WTC11 (cell line): ENCODE results near the gene TENT5D. TPM values are rescaled to one million over a fixed set of nuclear protein-coding genes. Genes with fewer than 3 reads are reported as not detected.

Source experiments
- ATAC-seq: fragments of 200-7000 bp; cut with Tn5 transposase; 2 replicates; pipeline ENCODE4 v1.10.0; 2021; ENCODE audit warnings: mild to moderate bottlenecking, moderate library complexity
- CTCF ChIA-PET: fragments of 300-600 bp; sonication (Branson Sonifier 250); formaldehyde crosslinking; loops from one replicate; lab custom pipeline; 2021; ENCODE audit warnings: antibody characterized with exemption; lab: Charles Lee
- POLR2A ChIA-PET: fragments of 350-600 bp; sonication (Branson Sonifier 250); formaldehyde crosslinking; loops from one replicate; lab custom pipeline; 2021; ENCODE audit warnings: antibody characterized with exemption; lab: Charles Lee
- DNase-seq: peaks from one replicate; pipeline ENCODE4 v3.0.0; 2021; ENCODE audit warnings: low spot score
- H3K27ac Mint-ChIP-seq: 2 replicates; pipeline ENCODE4 v1.8.0; 2021; ENCODE audit warnings: mixed read lengths
- H3K27me3 Mint-ChIP-seq: 2 replicates; pipeline ENCODE4 v1.8.0; 2021; ENCODE audit warnings: low read depth, mild to moderate bottlenecking, moderate library complexity, mixed read lengths
- H3K36me3 Mint-ChIP-seq: 2 replicates; pipeline ENCODE4 v1.8.0; 2021; ENCODE audit warnings: mixed read lengths
- H3K4me1 Mint-ChIP-seq: 2 replicates; pipeline ENCODE4 v1.8.0; 2022; ENCODE audit warnings: mixed read lengths
- H3K4me3 Mint-ChIP-seq: 2 replicates; pipeline ENCODE4 v1.8.0; 2021; ENCODE audit warnings: mild to moderate bottlenecking, moderate library complexity, mixed read lengths
- H3K9me3 Mint-ChIP-seq: 2 replicates; pipeline ENCODE4 v1.8.0; 2021; ENCODE audit warnings: mixed read lengths
- E2F1 ChIP-seq: sonication (generic); formaldehyde crosslinking; IDR thresholded peaks from 2 replicates; pipeline ENCODE4 v1.8.0; 2022; ENCODE audit warnings: mild to moderate bottlenecking, missing genetic modification reagents
- EMX1 ChIP-seq: fragments of 250-450 bp; sonication (Bioruptor Pico); IDR thresholded peaks from 2 replicates; pipeline ENCODE4 v1.8.0; 2021; ENCODE audit warnings: mild to moderate bottlenecking
- GTF2I ChIP-seq: fragments of 250-450 bp; sonication (Bioruptor Pico); conservative IDR thresholded peaks from 2 replicates; pipeline ENCODE4 v1.4.0; 2021; ENCODE audit warnings: mild to moderate bottlenecking
- HMGXB4 ChIP-seq: sonication (generic); formaldehyde crosslinking; IDR thresholded peaks from 2 replicates; pipeline ENCODE4 v1.8.1; 2023; ENCODE audit warnings: mild to moderate bottlenecking, moderate library complexity, missing genetic modification reagents
- IRF1 ChIP-seq: sonication (generic); formaldehyde crosslinking; IDR thresholded peaks from 2 replicates; pipeline ENCODE4 v1.8.0; 2023; ENCODE audit warnings: missing genetic modification reagents
- JUN ChIP-seq: sonication (generic); formaldehyde crosslinking; IDR thresholded peaks from 2 replicates; pipeline ENCODE4 v1.8.0; 2023; ENCODE audit warnings: mild to moderate bottlenecking, missing genetic modification reagents
- NFE2L1 ChIP-seq: sonication (generic); formaldehyde crosslinking; IDR thresholded peaks from 2 replicates; pipeline ENCODE4 v1.8.1; 2023; ENCODE audit warnings: missing genetic modification reagents
- NR3C1 ChIP-seq: sonication (generic); formaldehyde crosslinking; conservative IDR thresholded peaks from 2 replicates; pipeline ENCODE4 v1.8.1; 2023; ENCODE audit warnings: low read depth, mild to moderate bottlenecking, missing genetic modification reagents
- OVOL2 ChIP-seq: fragments of 250-450 bp; sonication (Bioruptor Pico); IDR thresholded peaks from 2 replicates; pipeline ENCODE4 v1.9.0; 2021; ENCODE audit warnings: mild to moderate bottlenecking, borderline replicate concordance
- SMAD3 ChIP-seq: sonication (generic); formaldehyde crosslinking; IDR thresholded peaks from 2 replicates; pipeline ENCODE4 v1.8.0; 2022; ENCODE audit warnings: missing genetic modification reagents, mild to moderate bottlenecking, borderline replicate concordance
- SMAD4 ChIP-seq: sonication (generic); formaldehyde crosslinking; IDR thresholded peaks from 2 replicates; pipeline ENCODE4 v1.8.0; 2022; ENCODE audit warnings: mild to moderate bottlenecking, missing genetic modification reagents
- SP1 ChIP-seq: sonication (generic); formaldehyde crosslinking; conservative IDR thresholded peaks from 2 replicates; pipeline ENCODE4 v1.8.1; 2022; ENCODE audit warnings: missing genetic modification reagents
- ZNF138 ChIP-seq: sonication (generic); formaldehyde crosslinking; conservative IDR thresholded peaks from 2 replicates; pipeline ENCODE4 v1.8.1; 2022; ENCODE audit warnings: mild to moderate bottlenecking, moderate library complexity, missing genetic modification reagents
- ZNF219 ChIP-seq: sonication (generic); formaldehyde crosslinking; IDR thresholded peaks from 2 replicates; pipeline ENCODE4 v1.8.0; 2023; ENCODE audit warnings: missing genetic modification reagents, mild to moderate bottlenecking, borderline replicate concordance
- ZNF281 ChIP-seq: sonication (generic); formaldehyde crosslinking; IDR thresholded peaks from 2 replicates; pipeline ENCODE4 v1.8.0; 2023; ENCODE audit warnings: mild to moderate bottlenecking, missing genetic modification reagents
- ZNF425 ChIP-seq: fragments of 250-450 bp; sonication (Bioruptor Pico); conservative IDR thresholded peaks from 2 replicates; pipeline ENCODE4 v1.9.0; 2021; ENCODE audit warnings: mild to moderate bottlenecking
- ZNF671 ChIP-seq: fragments of 250-450 bp; sonication (Bioruptor Pico); IDR thresholded peaks from 2 replicates; pipeline ENCODE4 v1.8.0; 2021; ENCODE audit warnings: mild to moderate bottlenecking
- total RNA-seq: library from RNA; stranded (reverse); gene quantifications from 3 replicates; pipeline ENCODE4 v1.2.3, GENCODE V29; 2021
- TF ChIP-seq, protein P1 (sequence below): sonication (generic); formaldehyde crosslinking; IDR thresholded peaks from 2 replicates; pipeline ENCODE4 v1.8.0; 2022; ENCODE audit warnings: mild to moderate bottlenecking, missing genetic modification reagents

The TENT5D gene
- total RNA-seq, 1 experiment from 2014 or later = 0.13 TPM

DNA sequence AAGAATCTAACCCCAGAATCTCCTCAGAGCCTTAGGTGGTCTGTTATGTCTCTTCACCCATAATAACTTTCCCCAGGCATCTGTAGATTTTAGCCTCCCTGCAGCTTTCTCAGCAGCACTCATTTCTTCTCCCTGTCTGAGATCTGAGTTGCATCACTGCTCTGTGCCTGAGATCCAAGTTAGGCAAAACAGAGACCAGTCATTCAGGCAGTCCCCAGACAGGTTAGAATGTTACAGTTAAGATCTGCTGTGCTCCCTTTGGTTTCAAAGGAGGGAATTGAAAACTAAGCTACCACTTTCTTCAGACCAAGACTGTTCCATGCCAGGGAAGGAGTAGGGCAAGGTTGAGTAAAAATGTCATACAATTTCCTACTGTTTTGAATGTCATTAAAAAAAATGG is 65.3 kb downstream of the TENT5D start (continued):
- TF ChIP-seq ZNF425 (CRISPR knock-in tag) = no peak
- TF ChIP-seq HMGXB4 = no peak
- no peak for TF ChIP-seq NR3C1 (CRISPR knock-in tag)

DNA sequence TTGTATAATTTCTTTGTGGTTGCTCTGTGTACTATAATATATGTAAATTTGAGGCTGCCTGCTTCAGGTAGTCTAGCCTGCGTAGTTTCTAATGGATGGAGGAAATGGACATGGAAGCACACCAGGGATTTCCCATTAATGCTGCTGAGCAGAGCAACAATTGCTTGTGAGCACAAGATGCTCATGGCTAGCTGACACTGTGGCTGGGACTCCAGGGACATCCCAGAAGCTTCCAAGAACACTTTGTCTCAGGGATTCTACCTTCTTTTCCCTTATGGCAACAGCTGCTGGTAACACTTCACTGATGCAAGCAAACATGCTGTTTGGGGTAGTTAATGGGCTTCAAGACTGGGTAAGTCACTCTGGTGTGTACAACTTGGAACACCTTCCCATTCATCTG is 66.1 kb downstream of the TENT5D start:
- no peak for ATAC-seq
- H3K9me3 Mint-ChIP-seq = peaks cover 22% of the 10 kb centered on the region

More for the DNA sequence above, 66.1 kb downstream of the TENT5D start:
- Mint-ChIP-seq H3K4me3 (no peak overlapping the region), H3K36me3 (peaks cover 20% of the 10 kb centered on the region), H3K27me3 (no peaks in the 10 kb centered on the region), H3K27ac (no peak overlapping the region), H3K4me1 (no peaks in the 10 kb centered on the region)
- ChIA-PET CTCF (no interaction called here), POLR2A (no interaction called here)
- no peak for DNase-seq
- TF ChIP-seq ZNF219 = no peak
- no peak for TF ChIP-seq ZNF671
- TF ChIP-seq GTF2I = no peak
- TF ChIP-seq, protein P1, sequence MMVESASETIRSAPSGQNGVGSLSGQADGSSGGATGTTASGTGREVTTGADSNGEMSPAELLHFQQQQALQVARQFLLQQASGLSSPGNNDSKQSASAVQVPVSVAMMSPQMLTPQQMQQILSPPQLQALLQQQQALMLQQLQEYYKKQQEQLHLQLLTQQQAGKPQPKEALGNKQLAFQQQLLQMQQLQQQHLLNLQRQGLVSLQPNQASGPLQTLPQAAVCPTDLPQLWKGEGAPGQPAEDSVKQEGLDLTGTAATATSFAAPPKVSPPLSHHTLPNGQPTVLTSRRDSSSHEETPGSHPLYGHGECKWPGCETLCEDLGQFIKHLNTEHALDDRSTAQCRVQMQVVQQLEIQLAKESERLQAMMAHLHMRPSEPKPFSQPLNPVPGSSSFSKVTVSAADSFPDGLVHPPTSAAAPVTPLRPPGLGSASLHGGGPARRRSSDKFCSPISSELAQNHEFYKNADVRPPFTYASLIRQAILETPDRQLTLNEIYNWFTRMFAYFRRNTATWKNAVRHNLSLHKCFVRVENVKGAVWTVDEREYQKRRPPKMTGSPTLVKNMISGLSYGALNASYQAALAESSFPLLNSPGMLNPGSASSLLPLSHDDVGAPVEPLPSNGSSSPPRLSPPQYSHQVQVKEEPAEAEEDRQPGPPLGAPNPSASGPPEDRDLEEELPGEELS (CRISPR knock-in tag) = no peak
- no peak for TF ChIP-seq EMX1 (CRISPR knock-in tag)
- no peak for TF ChIP-seq IRF1
- TF ChIP-seq SMAD4 (CRISPR knock-in tag) = no peak
- TF ChIP-seq SMAD3 (CRISPR knock-in tag) = no peak
- TF ChIP-seq NFE2L1 = no peak
- no peak for TF ChIP-seq E2F1 (CRISPR knock-in tag)
- TF ChIP-seq ZNF425 (CRISPR knock-in tag) = no peak
- TF ChIP-seq ZNF138 (CRISPR knock-in tag) = no peak
- TF ChIP-seq OVOL2 = no peak
- no peak for TF ChIP-seq JUN (CRISPR knock-in tag)
- no peak for TF ChIP-seq SP1 (CRISPR knock-in tag)
- TF ChIP-seq ZNF281 = no peak
